Liver (tissue), 9 donors: ENCODE results near the gene DAPK1. TPM values are rescaled to one million over a fixed set of nuclear protein-coding genes. Genes with fewer than 3 reads are reported as not detected.

Experiments used
- DNase-seq: peaks from one replicate; pipeline ENCODE4 v3.0.0-alpha.2; 2017; ENCODE audit warnings: low spot score
- H3K27ac ChIP-seq, 2 donors: one replicate each; pipeline ENCODE4 v1.7.0; 2013; ENCODE audit warnings: inconsistent platforms in 2 of 2, low read length in 2 of 2, control low read depth in 1 of 2, low read depth in 1 of 2, mild to moderate bottlenecking in 1 of 2
- H3K27me3 ChIP-seq, 4 donors: one replicate each; pipeline versions ENCODE4 v1.6.1 to v1.7.0; 2013; ENCODE audit warnings: low read length in 3 of 4, inconsistent platforms in 1 of 4, mild to moderate bottlenecking in 1 of 4, moderate library complexity in 1 of 4; ENCODE audit not compliant: control insufficient read depth in 4 of 4, insufficient read depth in 4 of 4
- H3K36me3 ChIP-seq, 4 donors: one replicate each; pipeline versions ENCODE4 v1.6.1 to v1.7.0; 2013; ENCODE audit warnings: low read length in 3 of 4, mild to moderate bottlenecking in 3 of 4, low read depth in 1 of 4, moderate library complexity in 1 of 4; ENCODE audit not compliant: control insufficient read depth in 4 of 4, insufficient read depth in 3 of 4
- H3K4me1 ChIP-seq, 4 donors: one replicate each; pipeline versions ENCODE4 v1.6.1 to v1.7.0; 2013; ENCODE audit warnings: low read length in 3 of 4, mild to moderate bottlenecking in 3 of 4, moderate library complexity in 1 of 4; ENCODE audit not compliant: control insufficient read depth in 4 of 4, insufficient read depth in 4 of 4
- H3K4me3 ChIP-seq, 3 donors: one replicate each; pipeline versions ENCODE4 v1.6.1 to v1.7.0; 2013; ENCODE audit warnings: low read length in 3 of 3, control low read depth in 1 of 3, low read depth in 1 of 3, mild to moderate bottlenecking in 1 of 3
- H3K9ac ChIP-seq, 2 donors: one replicate each; pipeline ENCODE4 v1.7.0; 2013; ENCODE audit warnings: low read length in 2 of 2, mild to moderate bottlenecking in 2 of 2, moderate library complexity in 2 of 2, control low read depth in 1 of 2, low read depth in 1 of 2
- H3K9me3 ChIP-seq, 4 donors: one replicate each; pipeline versions ENCODE4 v1.6.1 to v1.7.0; 2013; ENCODE audit warnings: low read length in 3 of 4; ENCODE audit not compliant: control insufficient read depth in 4 of 4
- EGR1 ChIP-seq, 2 donors: IDR thresholded peaks; 2 replicates each; pipeline ENCODE4 v1.6.1; 2016 to 2018; ENCODE audit warnings: antibody characterized with exemption in 2 of 2, low read depth in 2 of 2
- FOXA1 ChIP-seq: IDR thresholded peaks from 2 replicates; pipeline ENCODE4 v1.6.1; 2016; ENCODE audit warnings: antibody characterized with exemption
- FOXA2 ChIP-seq: IDR thresholded peaks from 2 replicates; pipeline ENCODE4 v1.6.1; 2016; ENCODE audit warnings: antibody characterized with exemption
- GABPA ChIP-seq, 2 donors: IDR thresholded peaks in 1 of 2; conservative IDR thresholded peaks in 1 of 2; 2 replicates each; pipeline ENCODE4 v1.6.1; 2016; ENCODE audit warnings: antibody characterized with exemption in 2 of 2, mild to moderate bottlenecking in 1 of 2, moderate library complexity in 1 of 2
- HNF4A ChIP-seq, 2 donors: conservative IDR thresholded peaks; 2 replicates each; pipeline ENCODE4 v1.6.1; 2016; ENCODE audit warnings: antibody characterized with exemption in 2 of 2, mild to moderate bottlenecking in 2 of 2
- HNF4G ChIP-seq: IDR thresholded peaks from 2 replicates; pipeline ENCODE4 v1.6.1; 2016; ENCODE audit warnings: antibody characterized with exemption
- NR2F2 ChIP-seq: IDR thresholded peaks from 2 replicates; pipeline ENCODE4 v1.6.1; 2016; ENCODE audit warnings: antibody characterized with exemption
- RXRA ChIP-seq, 2 donors: IDR thresholded peaks; 2 replicates each; pipeline ENCODE4 v1.6.1; 2017 to 2018; ENCODE audit warnings: antibody characterized with exemption in 2 of 2, mild to moderate bottlenecking in 1 of 2
- SP1 ChIP-seq: IDR thresholded peaks from 2 replicates; pipeline ENCODE4 v1.6.1; 2018; ENCODE audit warnings: antibody characterized with exemption, mild to moderate bottlenecking
- TAF1 ChIP-seq: conservative IDR thresholded peaks from 2 replicates; pipeline ENCODE4 v1.6.1; 2016; ENCODE audit warnings: antibody characterized with exemption, mild to moderate bottlenecking
- YY1 ChIP-seq: IDR thresholded peaks from 2 replicates; pipeline ENCODE4 v1.6.1; 2016; ENCODE audit warnings: antibody characterized with exemption, mild to moderate bottlenecking
- ZBTB33 ChIP-seq: IDR thresholded peaks from 2 replicates; pipeline ENCODE4 v1.6.1; 2016; ENCODE audit warnings: antibody characterized with exemption
- WGBS: extraction: QIAGEN DNeasy Blood & Tissue Kit; methylation state at CpG from one replicate; pipeline ENCODE4 v1.1.7; 2013; 5-methylcytosine and 5-hydroxymethylcytosine counted together
- polyA plus RNA-seq, 2 donors: library from polyadenylated mRNA; stranded (reverse) in 1 of 2; unstranded in 1 of 2; fragments of 200-250 nt in 1 of 2; fragments of >200 nt in 1 of 2; fragmentation: Nextera tagmentation in 1 of 2; extraction: Ambion mirVana in 1 of 2; gene quantifications; one replicate each; pipeline versions ENCODE4 v1.2.1 to v1.2.3, GENCODE V29; 2013 to 2015
- total RNA-seq, 2 donors: library from RNA; depleted of rRNA; stranded (reverse); fragments of >200 nt; gene quantifications; one replicate each; pipeline ENCODE4 v1.2.3, GENCODE V29; 2014
- TF ChIP-seq, protein P1 (sequence below): IDR thresholded peaks from 2 replicates; pipeline ENCODE4 v1.6.1; 2016; ENCODE audit warnings: antibody characterized with exemption, mild to moderate bottlenecking
- TF ChIP-seq, protein P2 (sequence below): IDR thresholded peaks from 2 replicates; pipeline ENCODE4 v1.6.1; 2016; ENCODE audit warnings: antibody characterized with exemption
- TF ChIP-seq, protein P3 (sequence below): fragments of 150-350 bp; IDR thresholded peaks from 2 replicates; pipeline ENCODE4 v1.5.1; 2017; ENCODE audit warnings: improper control_type of control experiment, low read depth, low read length; ENCODE audit not compliant: missing input control
- TF ChIP-seq, protein P4 (sequence below): IDR thresholded peaks from 2 replicates; pipeline ENCODE4 v1.6.1; 2016; ENCODE audit warnings: antibody characterized with exemption
- donor health status: healthy.
- donor health status: healthy.
- donor health status: healthy.
- donor health status: healthy.
- donor health status: healthy.

The DAPK1 gene
- total and polyA plus RNA-seq, 4 donors: 14.0 to 40.8 (median 21.8) TPM

GRCh38 chr9:87650611-87651295, 153.1 kb downstream of the DAPK1 start:
- TF ChIP-seq HNF4A (conservative IDR thresholded peaks at IDR 0.05): no peak
- TF ChIP-seq YY1: no peak
- TF ChIP-seq, protein P1, sequence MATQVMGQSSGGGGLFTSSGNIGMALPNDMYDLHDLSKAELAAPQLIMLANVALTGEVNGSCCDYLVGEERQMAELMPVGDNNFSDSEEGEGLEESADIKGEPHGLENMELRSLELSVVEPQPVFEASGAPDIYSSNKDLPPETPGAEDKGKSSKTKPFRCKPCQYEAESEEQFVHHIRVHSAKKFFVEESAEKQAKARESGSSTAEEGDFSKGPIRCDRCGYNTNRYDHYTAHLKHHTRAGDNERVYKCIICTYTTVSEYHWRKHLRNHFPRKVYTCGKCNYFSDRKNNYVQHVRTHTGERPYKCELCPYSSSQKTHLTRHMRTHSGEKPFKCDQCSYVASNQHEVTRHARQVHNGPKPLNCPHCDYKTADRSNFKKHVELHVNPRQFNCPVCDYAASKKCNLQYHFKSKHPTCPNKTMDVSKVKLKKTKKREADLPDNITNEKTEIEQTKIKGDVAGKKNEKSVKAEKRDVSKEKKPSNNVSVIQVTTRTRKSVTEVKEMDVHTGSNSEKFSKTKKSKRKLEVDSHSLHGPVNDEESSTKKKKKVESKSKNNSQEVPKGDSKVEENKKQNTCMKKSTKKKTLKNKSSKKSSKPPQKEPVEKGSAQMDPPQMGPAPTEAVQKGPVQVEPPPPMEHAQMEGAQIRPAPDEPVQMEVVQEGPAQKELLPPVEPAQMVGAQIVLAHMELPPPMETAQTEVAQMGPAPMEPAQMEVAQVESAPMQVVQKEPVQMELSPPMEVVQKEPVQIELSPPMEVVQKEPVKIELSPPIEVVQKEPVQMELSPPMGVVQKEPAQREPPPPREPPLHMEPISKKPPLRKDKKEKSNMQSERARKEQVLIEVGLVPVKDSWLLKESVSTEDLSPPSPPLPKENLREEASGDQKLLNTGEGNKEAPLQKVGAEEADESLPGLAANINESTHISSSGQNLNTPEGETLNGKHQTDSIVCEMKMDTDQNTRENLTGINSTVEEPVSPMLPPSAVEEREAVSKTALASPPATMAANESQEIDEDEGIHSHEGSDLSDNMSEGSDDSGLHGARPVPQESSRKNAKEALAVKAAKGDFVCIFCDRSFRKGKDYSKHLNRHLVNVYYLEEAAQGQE: no peak
- TF ChIP-seq, protein P2, sequence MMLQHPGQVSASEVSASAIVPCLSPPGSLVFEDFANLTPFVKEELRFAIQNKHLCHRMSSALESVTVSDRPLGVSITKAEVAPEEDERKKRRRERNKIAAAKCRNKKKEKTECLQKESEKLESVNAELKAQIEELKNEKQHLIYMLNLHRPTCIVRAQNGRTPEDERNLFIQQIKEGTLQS: no peak
- TF ChIP-seq FOXA2: no peak
- TF ChIP-seq, protein P3, sequence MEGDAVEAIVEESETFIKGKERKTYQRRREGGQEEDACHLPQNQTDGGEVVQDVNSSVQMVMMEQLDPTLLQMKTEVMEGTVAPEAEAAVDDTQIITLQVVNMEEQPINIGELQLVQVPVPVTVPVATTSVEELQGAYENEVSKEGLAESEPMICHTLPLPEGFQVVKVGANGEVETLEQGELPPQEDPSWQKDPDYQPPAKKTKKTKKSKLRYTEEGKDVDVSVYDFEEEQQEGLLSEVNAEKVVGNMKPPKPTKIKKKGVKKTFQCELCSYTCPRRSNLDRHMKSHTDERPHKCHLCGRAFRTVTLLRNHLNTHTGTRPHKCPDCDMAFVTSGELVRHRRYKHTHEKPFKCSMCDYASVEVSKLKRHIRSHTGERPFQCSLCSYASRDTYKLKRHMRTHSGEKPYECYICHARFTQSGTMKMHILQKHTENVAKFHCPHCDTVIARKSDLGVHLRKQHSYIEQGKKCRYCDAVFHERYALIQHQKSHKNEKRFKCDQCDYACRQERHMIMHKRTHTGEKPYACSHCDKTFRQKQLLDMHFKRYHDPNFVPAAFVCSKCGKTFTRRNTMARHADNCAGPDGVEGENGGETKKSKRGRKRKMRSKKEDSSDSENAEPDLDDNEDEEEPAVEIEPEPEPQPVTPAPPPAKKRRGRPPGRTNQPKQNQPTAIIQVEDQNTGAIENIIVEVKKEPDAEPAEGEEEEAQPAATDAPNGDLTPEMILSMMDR: no peak
- TF ChIP-seq NR2F2: no peak
- H3K27ac ChIP-seq: no peak overlapping the region
- H3K36me3 ChIP-seq: peaks cover 11 to 68% (median 50%) of the 10 kb centered on the region in 4 donors
- no peak for DNase-seq
- no peak overlapping the region for H3K9ac ChIP-seq
- no peak overlapping the region for H3K4me3 ChIP-seq
- H3K9me3 ChIP-seq: no peaks in the 10 kb centered on the region
- no peaks in the 10 kb centered on the region for H3K27me3 ChIP-seq
- H3K4me1 ChIP-seq: no peaks in the 10 kb centered on the region
- 93% methylated on average over 8 of the region's 8 CpGs for WGBS

GRCh38 chr9:87651431-87651830, 153.8 kb downstream of the DAPK1 start:
- Histone ChIP-seq H3K27ac (no peak overlapping the region), H3K27me3 (no peaks in the 10 kb centered on the region), H3K9me3 (no peaks in the 10 kb centered on the region), H3K4me1 (peaks cover 0 to 4% (median 1%) of the 10 kb centered on the region in 4 donors), H3K9ac (no peak overlapping the region), H3K4me3 (no peak overlapping the region), H3K36me3 (peaks cover 9 to 64% (median 49%) of the 10 kb centered on the region in 4 donors)
- TF ChIP-seq SP1 (no peak), HNF4G (no peak), FOXA2 (no peak), GABPA (IDR thresholded peaks at IDR 0.05 in 1 of 2, conservative IDR thresholded peaks at IDR 0.05 in 1 of 2) (no peak), RXRA (IDR thresholded peaks at IDR 0.05) (no peak), FOXA1 (no peak), TAF1 (no peak), EGR1 (IDR thresholded peaks at IDR 0.05; ENCODE audit: low read depth in 2 of 2) (no peak), HNF4A (conservative IDR thresholded peaks at IDR 0.05) (no peak), NR2F2 (no peak), ZBTB33 (no peak), YY1 (no peak)
- TF ChIP-seq, protein P1: no peak
- TF ChIP-seq, protein P4, sequence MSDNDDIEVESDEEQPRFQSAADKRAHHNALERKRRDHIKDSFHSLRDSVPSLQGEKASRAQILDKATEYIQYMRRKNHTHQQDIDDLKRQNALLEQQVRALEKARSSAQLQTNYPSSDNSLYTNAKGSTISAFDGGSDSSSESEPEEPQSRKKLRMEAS: no peak
- TF ChIP-seq, protein P2: no peak
- TF ChIP-seq, protein P3: no peak
- WGBS: 96% methylated on average over 10 of the region's 10 CpGs
- DNase-seq: no peak
